Thyroid gland (tissue), 4 donors: ENCODE results near the gene SPTBN2.

Source experiments
- CTCF ChIP-seq, 6 experiments: fragments of 200-600 bp in 3 of 6; fragments of 450-650 bp in 3 of 6; sonication (generic) in 3 of 6; IDR thresholded peaks; one replicate each; pipeline ENCODE4 v1.5.1; 2016 to 2019; ENCODE audit warnings: antibody characterized with exemption in 6 of 6, mild to moderate bottlenecking in 2 of 6, inconsistent platforms in 1 of 6, moderate library complexity in 1 of 6
- POLR2A ChIP-seq, 2 donors: fragments of 450-650 bp; IDR thresholded peaks; one replicate each; pipeline ENCODE4 v1.6.1; 2017; ENCODE audit warnings: antibody characterized with exemption in 2 of 2, mild to moderate bottlenecking in 2 of 2, moderate library complexity in 1 of 2

DNA sequence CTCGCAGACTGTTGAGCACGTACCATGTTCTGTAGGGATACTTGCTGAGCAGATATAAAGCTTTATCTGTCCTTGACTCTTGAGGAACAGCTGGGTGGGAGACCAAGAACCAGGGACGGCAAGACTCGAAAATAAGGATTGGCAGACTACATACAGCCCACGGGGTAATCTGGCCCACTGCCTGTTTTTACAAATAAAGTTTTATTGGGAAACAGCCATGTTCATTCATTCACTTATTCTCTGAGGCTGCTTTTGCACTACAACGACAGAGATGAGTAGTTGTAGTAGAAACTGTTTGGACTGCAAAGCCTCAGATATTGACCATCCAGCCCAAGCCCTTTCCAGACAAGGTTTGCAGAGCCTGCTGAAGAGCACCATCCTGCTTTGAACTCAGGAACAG is 31.0 kb downstream of the SPTBN2 start:
- no peak for TF ChIP-seq CTCF (IDR thresholded peaks at IDR 0.05)
- no peak for TF ChIP-seq POLR2A (IDR thresholded peaks at IDR 0.05)
